RWPE2 (cell line): ENCODE data around the gene THAP4.

ENCODE experiments used
- ATAC-seq: fragments of 200-7000 bp; cut with Tn5 transposase; 3 replicates; pipeline ENCODE4 v1.9.1; 2021; ENCODE audit warnings: low read depth
- DNase-seq: peaks from one replicate; pipeline ENCODE4 v3.0.0-alpha.2; 2020; ENCODE audit warnings: low spot score
- H3K27ac ChIP-seq: fragments of 450-650 bp; 2 replicates; pipeline ENCODE4 v1.5.1; 2017; ENCODE audit warnings: mild to moderate bottlenecking; ENCODE audit not compliant: poor library complexity, severe bottlenecking
- H3K27me3 ChIP-seq: fragments of 250-450 bp; sonication (Bioruptor Pico); 2 replicates; pipeline ENCODE4 v1.5.1; 2021; ENCODE audit warnings: mild to moderate bottlenecking, moderate library complexity; ENCODE audit not compliant: insufficient read depth, poor library complexity, severe bottlenecking
- H3K36me3 ChIP-seq: fragments of 250-450 bp; sonication (Bioruptor Pico); 2 replicates; pipeline ENCODE4 v1.5.1; 2020; ENCODE audit warnings: low read depth, mild to moderate bottlenecking, moderate library complexity
- H3K4me1 ChIP-seq: fragments of 250-450 bp; sonication (Bioruptor Pico); 2 replicates; pipeline ENCODE4 v1.5.1; 2021; ENCODE audit warnings: mild to moderate bottlenecking, moderate library complexity; ENCODE audit not compliant: insufficient read depth, poor library complexity, severe bottlenecking
- H3K4me3 ChIP-seq: fragments of 250-450 bp; sonication (Bioruptor Pico); 2 replicates; pipeline ENCODE4 v1.5.1; 2021; ENCODE audit warnings: mild to moderate bottlenecking, moderate library complexity; ENCODE audit not compliant: severe bottlenecking
- H3K9me3 ChIP-seq: fragments of 250-450 bp; sonication (Bioruptor Pico); 2 replicates; pipeline ENCODE4 v1.5.1; 2021; ENCODE audit warnings: mild to moderate bottlenecking, moderate library complexity; ENCODE audit not compliant: severe bottlenecking
- CTCF ChIP-seq: fragments of 450-650 bp; IDR thresholded peaks from one replicate; pipeline ENCODE4 v1.5.1; 2017; ENCODE audit warnings: mild to moderate bottlenecking, moderate library complexity; ENCODE audit not compliant: poor library complexity, severe bottlenecking

THAP4 gene

GRCh38 chr2:241550616-241551580 is 86.1 kb downstream of the THAP4 start:
- H3K9me3 ChIP-seq, result no peaks in the 10 kb centered on the region
- DNase-seq, result no peak
- H3K4me1 ChIP-seq, result peaks cover 27% of the 10 kb centered on the region
- no peak overlapping the region for H3K4me3 ChIP-seq
- no peak overlapping the region for H3K27ac ChIP-seq
- no peaks in the 10 kb centered on the region for H3K27me3 ChIP-seq
- TF ChIP-seq CTCF, result no peak
- no peaks in the 10 kb centered on the region for H3K36me3 ChIP-seq
- no peak for ATAC-seq

- Histone ChIP-seq H3K27ac (peak overlapping the region; percentile 44), H3K9me3 (no peaks in the 10 kb centered on the region), H3K4me3 (no peak overlapping the region), H3K27me3 (no peaks in the 10 kb centered on the region), H3K36me3 (no peaks in the 10 kb centered on the region), H3K4me1 (peaks cover 22% of the 10 kb centered on the region)
- TF ChIP-seq CTCF, result no peak
- DNase-seq (no peak), ATAC-seq (no peak)
Observed at GRCh38 chr2:241548451-241548835, 88.5 kb downstream of the THAP4 start.

GRCh38 chr2:241547781-241548450 is 89.0 kb downstream of the THAP4 start:
- TF ChIP-seq CTCF, result no peak
- no peak for ATAC-seq
- H3K36me3 ChIP-seq, result no peaks in the 10 kb centered on the region
- no peaks in the 10 kb centered on the region for H3K9me3 ChIP-seq
- H3K27ac ChIP-seq, result peak overlapping the region; percentile 44
- no peaks in the 10 kb centered on the region for H3K27me3 ChIP-seq
- no peak overlapping the region for H3K4me3 ChIP-seq
- no peak for DNase-seq
- peaks cover 22% of the 10 kb centered on the region for H3K4me1 ChIP-seq

GRCh38 chr2:241546771-241547498 is 90.0 kb downstream of the THAP4 start:
- Histone ChIP-seq H3K4me1 (peaks cover 22% of the 10 kb centered on the region), H3K9me3 (no peaks in the 10 kb centered on the region), H3K36me3 (no peaks in the 10 kb centered on the region), H3K27me3 (peaks cover 5% of the 10 kb centered on the region), H3K4me3 (no peak overlapping the region), H3K27ac (peak overlapping the region; percentile 44)
- DNase-seq, result no peak
- peak; percentile 47; the same call in 2 of the 3 replicates for ATAC-seq
- TF ChIP-seq CTCF, result no peak
